ENCODE measurements around the gene STIMATE. TPM values are rescaled to one million over a fixed set of nuclear protein-coding genes. Genes with fewer than 3 reads are reported as not detected.

The STIMATE gene
- total RNA-seq, 1 experiment from 2014 or later: 13.5 TPM

GRCh38 chr3:52796411-52796810 lies 100.9 kb downstream of the STIMATE start:
- no peak overlapping the region for H3K27ac Mint-ChIP-seq (ENCODE audit: unreplicated experiment)
- no peak overlapping the region for H3K4me3 ChIP-seq (ENCODE audit: low read depth, low read length)
- BruUV-seq (replicated peaks): no TSS peak
- H3K9me3 Mint-ChIP-seq (ENCODE audit: unreplicated experiment): no peaks in the 10 kb centered on the region
- no peaks in the 10 kb centered on the region for H3K27me3 ChIP-seq (replicated peaks; ENCODE audit: control insufficient read depth, insufficient read depth, low read length)
- H3K4me3 Mint-ChIP-seq (ENCODE audit: unreplicated experiment): no peak overlapping the region
- no peaks in the 10 kb centered on the region for H3K36me3 ChIP-seq (ENCODE audit: control insufficient read depth, insufficient read depth, low read length)
- ChIA-PET CTCF (no interaction called here), POLR2A (no interaction called here)
- H3K4me1 ChIP-seq: no peaks in the 10 kb centered on the region
- no peaks in the 10 kb centered on the region for H3K36me3 Mint-ChIP-seq (ENCODE audit: insufficient read depth, unreplicated experiment)
- intact Hi-C loops (cut with micrococcal nuclease; ENCODE audit: unreplicated experiment): no loop called here
- H3K9me3 ChIP-seq: no peaks in the 10 kb centered on the region
- H3K4me1 Mint-ChIP-seq (ENCODE audit: low read depth, unreplicated experiment): peaks cover under 1% of the 10 kb centered on the region
- TF ChIP-seq CTCF (IDR thresholded peaks at IDR 0.05; ENCODE audit: insufficient read depth in 1 of 2, low read depth in 1 of 2, low read length in 1 of 2, severe bottlenecking in 1 of 2, unreplicated experiment in 1 of 2): no peak
- H3K27me3 Mint-ChIP-seq (ENCODE audit: insufficient read depth, unreplicated experiment): no peaks in the 10 kb centered on the region
- DNase-seq: no peak

DNA sequence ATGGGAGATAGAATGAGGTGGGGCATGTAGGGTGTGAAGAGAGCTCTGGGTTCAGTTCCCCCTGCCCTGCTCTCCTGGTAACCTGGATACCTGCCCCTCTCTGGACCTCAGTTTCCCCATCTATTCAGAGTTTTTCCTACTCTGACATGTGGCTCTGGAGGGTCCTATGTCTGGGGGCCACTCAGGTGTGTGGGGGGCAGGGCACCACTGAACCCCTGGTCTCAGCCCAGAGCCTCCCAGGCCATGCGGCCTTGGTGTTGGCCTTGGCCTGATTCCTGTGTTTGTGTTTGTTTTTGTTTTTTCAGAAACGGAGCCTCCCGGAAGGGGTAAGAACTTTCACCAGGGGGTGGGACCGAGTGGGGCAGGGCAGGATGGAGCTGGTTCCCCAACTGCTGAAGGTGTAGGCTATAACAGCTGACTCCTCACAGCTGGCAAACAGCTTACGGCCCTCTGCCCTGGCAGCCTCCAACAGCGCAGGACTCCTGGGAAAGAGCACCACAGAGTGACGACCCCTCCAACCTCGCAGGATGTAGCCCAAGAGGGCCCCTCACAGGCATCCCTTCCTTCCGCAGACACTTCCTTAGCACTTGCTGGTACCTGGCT lies 101.9 kb downstream of the STIMATE start:
- Mint-ChIP-seq H3K27ac (ENCODE audit: unreplicated experiment) (no peak overlapping the region), H3K4me3 (ENCODE audit: unreplicated experiment) (no peak overlapping the region), H3K4me1 (ENCODE audit: low read depth, unreplicated experiment) (no peaks in the 10 kb centered on the region), H3K36me3 (ENCODE audit: insufficient read depth, unreplicated experiment) (no peaks in the 10 kb centered on the region), H3K9me3 (ENCODE audit: unreplicated experiment) (no peaks in the 10 kb centered on the region), H3K27me3 (ENCODE audit: insufficient read depth, unreplicated experiment) (no peaks in the 10 kb centered on the region)
- CTCF ChIA-PET: no interaction called here
- BruUV-seq (replicated peaks): no TSS peak
- Histone ChIP-seq H3K27me3 (replicated peaks; ENCODE audit: control insufficient read depth, insufficient read depth, low read length) (no peaks in the 10 kb centered on the region), H3K4me3 (ENCODE audit: low read depth, low read length) (no peak overlapping the region), H3K4me1 (no peaks in the 10 kb centered on the region), H3K36me3 (ENCODE audit: control insufficient read depth, insufficient read depth, low read length) (no peaks in the 10 kb centered on the region), H3K9me3 (no peaks in the 10 kb centered on the region)
- TF ChIP-seq CTCF (IDR thresholded peaks at IDR 0.05; ENCODE audit: insufficient read depth in 1 of 2, low read depth in 1 of 2, low read length in 1 of 2, severe bottlenecking in 1 of 2, unreplicated experiment in 1 of 2): no peak
- no peak for DNase-seq
- POLR2A ChIA-PET: no interaction called here
- intact Hi-C loops (cut with micrococcal nuclease; ENCODE audit: unreplicated experiment): no loop called here

- Mint-ChIP-seq H3K4me1 (ENCODE audit: low read depth, unreplicated experiment) (no peaks in the 10 kb centered on the region), H3K27me3 (ENCODE audit: insufficient read depth, unreplicated experiment) (no peaks in the 10 kb centered on the region), H3K36me3 (ENCODE audit: insufficient read depth, unreplicated experiment) (no peaks in the 10 kb centered on the region), H3K4me3 (ENCODE audit: unreplicated experiment) (no peak within 1 kb of the TSS), H3K27ac (ENCODE audit: unreplicated experiment) (no peak within 1 kb of the TSS), H3K9me3 (ENCODE audit: unreplicated experiment) (no peaks in the 10 kb centered on the region)
- ChIA-PET CTCF (interaction anchor here (0.6 kb wide), 1 partner anchor 98 kb away, joined by 4 read pairs; no protein-coding TSS in a partner anchor), POLR2A (no interaction called here)
- Histone ChIP-seq H3K4me3 (ENCODE audit: low read depth, low read length) (no peak within 1 kb of the TSS), H3K36me3 (ENCODE audit: control insufficient read depth, insufficient read depth, low read length) (no peaks in the 10 kb centered on the region), H3K4me1 (no peaks in the 10 kb centered on the region), H3K27me3 (replicated peaks; ENCODE audit: control insufficient read depth, insufficient read depth, low read length) (no peaks in the 10 kb centered on the region), H3K9me3 (no peaks in the 10 kb centered on the region)
- TF ChIP-seq CTCF (IDR thresholded peaks at IDR 0.05; ENCODE audit: insufficient read depth in 1 of 2, low read depth in 1 of 2, low read length in 1 of 2, severe bottlenecking in 1 of 2, unreplicated experiment in 1 of 2): no peak
- DNase-seq: no peak
- intact Hi-C loops (cut with micrococcal nuclease; ENCODE audit: unreplicated experiment): no loop called here
- BruUV-seq (replicated peaks): no TSS peak
These were observed 102.7 kb downstream of the STIMATE start, which contains the start of gene ITIH3 for GRCh38 chr3:52794612-52795099. Gene ITIH3 (plus strand): TSS chr3:52794796. CDS start chr3:52794804, 8 bp downstream.
